ENCODE measurements around the gene ZNF512.
A peak's percentile ranks its signal among the peaks of the same experiment; 100 is the strongest.
"Not testable (repeated sequence)": the region's sequence is repeated elsewhere in the genome, so short reads cannot be mapped to it uniquely, and the experiment has no call there.

Gene ZNF512

GRCh38 chr2:27582129-27582694 lies 630 bp upstream of the ZNF512 start:
- no peak for DNase-seq (ENCODE audit: low read depth)

- peak; percentile 18 for DNase-seq (ENCODE audit: low read depth)
Observed at GRCh38 chr2:27583390-27583915, 611 bp downstream of the ZNF512 start.

GRCh38 chr2:27584597-27584996 lies 1.8 kb downstream of the ZNF512 start:
- DNase-seq (ENCODE audit: low read depth) = no peak

GRCh38 chr2:27587025-27587424 lies 4.2 kb downstream of the ZNF512 start:
- DNase-seq (ENCODE audit: low read depth) = no peak

GRCh38 chr2:27588308-27588707 lies 5.5 kb downstream of the ZNF512 start:
- DNase-seq (ENCODE audit: low read depth) = no peak

- DNase-seq (ENCODE audit: low read depth) = peak; percentile 6
Observed at GRCh38 chr2:27591745-27592144, 8.9 kb downstream of the ZNF512 start.

GRCh38 chr2:27593240-27593639 lies 10.4 kb downstream of the ZNF512 start:
- no peak for DNase-seq (ENCODE audit: low read depth)

- DNase-seq (ENCODE audit: low read depth) = not testable (repeated sequence)
Observed at GRCh38 chr2:27594020-27594703, 11.3 kb downstream of the ZNF512 start.

- DNase-seq (ENCODE audit: low read depth) = not testable (repeated sequence)
Observed at GRCh38 chr2:27595412-27595811, 12.6 kb downstream of the ZNF512 start.

GRCh38 chr2:27596627-27597026 lies 13.8 kb downstream of the ZNF512 start:
- DNase-seq (ENCODE audit: low read depth) = no peak

GRCh38 chr2:27606611-27607010 lies 23.8 kb downstream of the ZNF512 start:
- DNase-seq (ENCODE audit: low read depth) = peak; percentile 50

GRCh38 chr2:27613985-27614384 lies 31.1 kb downstream of the ZNF512 start:
- DNase-seq (ENCODE audit: low read depth) = no peak

- no peak for DNase-seq (ENCODE audit: low read depth)
Observed at GRCh38 chr2:27615316-27615715, 32.5 kb downstream of the ZNF512 start.

- DNase-seq (ENCODE audit: low read depth) = no peak
Observed at GRCh38 chr2:27621524-27621923, 38.7 kb downstream of the ZNF512 start.

- DNase-seq (ENCODE audit: low read depth) = peak; percentile 84
Observed at GRCh38 chr2:27622921-27623384, 40.1 kb downstream of the ZNF512 start.

- no peak for DNase-seq (ENCODE audit: low read depth)
Observed at GRCh38 chr2:27624943-27625342, 42.1 kb downstream of the ZNF512 start.

GRCh38 chr2:27626323-27626722 lies 43.5 kb downstream of the ZNF512 start:
- not testable (repeated sequence) for DNase-seq (ENCODE audit: low read depth)

GRCh38 chr2:27626921-27627320 lies 44.1 kb downstream of the ZNF512 start:
- peak; percentile 39 for DNase-seq (ENCODE audit: low read depth)

GRCh38 chr2:27627963-27628766 lies 45.3 kb downstream of the ZNF512 start:
- peak; percentile 96 for DNase-seq (ENCODE audit: low read depth)

- peak; percentile 90 for DNase-seq (ENCODE audit: low read depth)
Observed at GRCh38 chr2:27628767-27629709, 46.2 kb downstream of the ZNF512 start, which contains the start of the genes CCDC121 and GPN1. Gene CCDC121 (minus strand): TSS chr2:27629012. CDS start chr2:27627799, 1,213 bp downstream. Gene GPN1 (plus strand): TSS chr2:27629050. CDS start chr2:27629059, 9 bp downstream.

GRCh38 chr2:27630257-27630656 lies 47.4 kb downstream of the ZNF512 start:
- not testable (repeated sequence) for DNase-seq (ENCODE audit: low read depth)

Measured in amniotic epithelial cell (primary cell).